ENCODE measurements around the gene AK4. TPM values are rescaled to one million over a fixed set of nuclear protein-coding genes. Genes with fewer than 3 reads are reported as not detected.

Gene AK4
- total and polyA plus RNA-seq, 4 experiments from 2014 or later, result 1.3 to 1.9 TPM; not detected in 2

GRCh38 chr1:65178235-65178634 is 30.2 kb downstream of the AK4 start:
- Mint-ChIP-seq H3K4me3 (no peak overlapping the region), H3K27me3 (peaks cover 5 to 10% of the 10 kb centered on the region in 2 donors), H3K36me3 (no peaks in the 10 kb centered on the region), H3K4me1 (peaks cover 0 to 1% (median 0%) of the 10 kb centered on the region in 4 donors), H3K9me3 (no peaks in the 10 kb centered on the region), H3K27ac (no peak overlapping the region)
- Histone ChIP-seq H3K4me1 (ENCODE audit: insufficient read depth, low read length) (no peaks in the 10 kb centered on the region), H3K27ac (ENCODE audit: low read depth, low read length) (no peak overlapping the region), H3K9me3 (ENCODE audit: control insufficient read depth in 1 of 2, low read length in 2 of 2) (no peaks in the 10 kb centered on the region), H3K4me3 (ENCODE audit: low read length in 2 of 2) (no peak overlapping the region), H3K36me3 (ENCODE audit: insufficient read depth, low read length) (no peaks in the 10 kb centered on the region), H3K27me3 (ENCODE audit: insufficient read depth, low read length) (no peaks in the 10 kb centered on the region)
- CTCF ChIA-PET (ENCODE audit: partially characterized antibody), result no interaction called here
- intact Hi-C loops (cut with micrococcal nuclease), result no loop called here
- no peak for DNase-seq
- POLR2A ChIA-PET (ENCODE audit: partially characterized antibody), result no interaction called here

- Mint-ChIP-seq H3K27me3 (peaks cover 5 to 7% of the 10 kb centered on the region in 2 donors), H3K4me3 (no peak overlapping the region), H3K9me3 (no peaks in the 10 kb centered on the region), H3K36me3 (no peaks in the 10 kb centered on the region), H3K27ac (no peak overlapping the region), H3K4me1 (peaks cover 0 to 1% (median 0%) of the 10 kb centered on the region in 4 donors)
- CTCF ChIA-PET (ENCODE audit: partially characterized antibody), result no interaction called here
- H3K9me3 ChIP-seq (ENCODE audit: control insufficient read depth in 1 of 2, low read length in 2 of 2), result no peaks in the 10 kb centered on the region
- no peaks in the 10 kb centered on the region for H3K4me1 ChIP-seq (ENCODE audit: insufficient read depth, low read length)
- no peak overlapping the region for H3K4me3 ChIP-seq (ENCODE audit: low read length in 2 of 2)
- DNase-seq, result no peak
- H3K36me3 ChIP-seq (ENCODE audit: insufficient read depth, low read length), result no peaks in the 10 kb centered on the region
- intact Hi-C loops (cut with micrococcal nuclease), result no loop called here
- no peak overlapping the region for H3K27ac ChIP-seq (ENCODE audit: low read depth, low read length)
- POLR2A ChIA-PET (ENCODE audit: partially characterized antibody), result no interaction called here
- no peaks in the 10 kb centered on the region for H3K27me3 ChIP-seq (ENCODE audit: insufficient read depth, low read length)
These were observed 31.1 kb downstream of the AK4 start for GRCh38 chr1:65179148-65179547.

GRCh38 chr1:65180977-65181376 is 33.0 kb downstream of the AK4 start:
- Histone ChIP-seq H3K36me3 (ENCODE audit: insufficient read depth, low read length) (no peaks in the 10 kb centered on the region), H3K9me3 (ENCODE audit: control insufficient read depth in 1 of 2, low read length in 2 of 2) (no peaks in the 10 kb centered on the region), H3K4me3 (ENCODE audit: low read length in 2 of 2) (no peak overlapping the region), H3K27ac (ENCODE audit: low read depth, low read length) (no peak overlapping the region), H3K27me3 (ENCODE audit: insufficient read depth, low read length) (no peaks in the 10 kb centered on the region), H3K4me1 (ENCODE audit: insufficient read depth, low read length) (no peaks in the 10 kb centered on the region)
- H3K4me3 Mint-ChIP-seq, result no peak overlapping the region
- intact Hi-C loops (cut with micrococcal nuclease), result no loop called here
- H3K9me3 Mint-ChIP-seq, result no peaks in the 10 kb centered on the region
- no peaks in the 10 kb centered on the region for H3K36me3 Mint-ChIP-seq
- peaks cover 4 to 6% of the 10 kb centered on the region in 2 donors for H3K27me3 Mint-ChIP-seq
- H3K4me1 Mint-ChIP-seq, result no peaks in the 10 kb centered on the region
- no peak overlapping the region for H3K27ac Mint-ChIP-seq
- ChIA-PET POLR2A (ENCODE audit: partially characterized antibody) (no interaction called here), CTCF (ENCODE audit: partially characterized antibody) (interaction anchor here (1.4 kb wide), 1 partner anchor 12 kb away, joined by 3 read pairs; no protein-coding TSS in a partner anchor)
- DNase-seq, result no peak

DNA sequence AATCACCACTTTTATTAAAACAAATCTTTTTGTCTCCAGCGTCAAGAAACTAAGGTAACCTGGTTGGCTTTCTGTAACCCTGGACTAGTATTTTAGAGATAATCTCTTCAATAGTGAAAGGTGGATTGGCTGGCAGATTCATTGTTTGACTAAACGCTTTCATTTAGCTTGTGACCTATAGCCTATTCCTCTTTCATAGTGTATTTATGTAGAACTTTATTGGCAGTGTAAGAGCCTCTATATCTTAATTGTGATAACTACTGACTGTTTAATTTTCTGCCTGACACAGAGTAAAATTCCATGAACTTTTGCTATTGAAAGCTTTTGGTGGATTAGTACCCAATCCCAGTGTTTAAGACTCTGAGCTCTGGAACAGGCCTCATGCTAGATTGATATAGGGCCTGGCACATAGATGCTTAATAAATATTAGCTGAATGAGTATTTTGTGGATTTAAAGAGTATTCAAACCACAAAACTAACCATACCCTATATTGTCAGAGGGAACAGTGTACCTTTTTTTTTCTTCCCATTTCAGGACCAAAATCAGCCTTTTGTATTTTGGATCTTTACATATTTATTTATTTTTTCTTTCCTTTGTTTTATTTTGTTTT is 34.8 kb downstream of the AK4 start:
- Mint-ChIP-seq H3K9me3 (peaks cover 0 to 2% (median 0%) of the 10 kb centered on the region in 8 donors), H3K4me1 (no peaks in the 10 kb centered on the region), H3K36me3 (no peaks in the 10 kb centered on the region), H3K27me3 (peaks cover 1 to 4% of the 10 kb centered on the region in 2 donors), H3K27ac (no peak overlapping the region), H3K4me3 (no peak overlapping the region)
- Histone ChIP-seq H3K9me3 (ENCODE audit: control insufficient read depth in 1 of 2, low read length in 2 of 2) (no peaks in the 10 kb centered on the region), H3K27ac (ENCODE audit: low read depth, low read length) (no peak overlapping the region), H3K36me3 (ENCODE audit: insufficient read depth, low read length) (no peaks in the 10 kb centered on the region), H3K4me3 (ENCODE audit: low read length in 2 of 2) (no peak overlapping the region), H3K27me3 (ENCODE audit: insufficient read depth, low read length) (no peaks in the 10 kb centered on the region), H3K4me1 (ENCODE audit: insufficient read depth, low read length) (no peaks in the 10 kb centered on the region)
- ChIA-PET POLR2A (ENCODE audit: partially characterized antibody) (no interaction called here), CTCF (ENCODE audit: partially characterized antibody) (no interaction called here)
- DNase-seq, result no peak
- intact Hi-C loops (cut with micrococcal nuclease), result no loop called here

DNA sequence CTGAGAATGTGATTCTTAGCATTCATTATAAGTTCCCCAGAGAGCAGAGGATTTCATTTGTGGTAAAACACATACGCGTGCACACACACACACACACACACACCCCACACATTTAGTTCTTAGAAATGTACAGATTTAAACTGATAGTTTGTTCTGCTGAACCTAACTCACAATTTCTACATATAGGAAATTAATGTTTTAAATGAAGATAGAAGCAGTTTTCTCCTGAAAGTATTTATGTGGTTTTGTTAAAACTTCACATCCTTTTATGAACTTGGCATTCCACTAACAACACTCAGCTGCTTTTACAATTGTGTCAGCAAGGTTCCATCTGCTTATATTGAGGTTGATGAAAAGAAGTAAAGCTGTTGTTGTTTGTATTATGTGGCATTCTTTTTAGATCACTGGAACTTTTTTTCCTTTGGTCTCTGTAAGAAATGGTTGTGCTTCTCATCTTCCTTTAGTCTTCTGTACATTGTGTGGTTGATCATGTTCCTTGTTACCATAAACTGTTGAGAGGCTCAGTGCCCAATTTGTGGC is 41.6 kb downstream of the AK4 start:
- intact Hi-C loops (cut with micrococcal nuclease), result no loop called here
- no peaks in the 10 kb centered on the region for H3K9me3 ChIP-seq (ENCODE audit: control insufficient read depth in 1 of 2, low read length in 2 of 2)
- no peak overlapping the region for H3K4me3 ChIP-seq (ENCODE audit: low read length in 2 of 2)
- ChIA-PET POLR2A (ENCODE audit: partially characterized antibody) (no interaction called here), CTCF (ENCODE audit: partially characterized antibody) (no interaction called here)
- H3K36me3 ChIP-seq (ENCODE audit: insufficient read depth, low read length), result no peaks in the 10 kb centered on the region
- H3K27me3 Mint-ChIP-seq, result peaks cover 1 to 4% of the 10 kb centered on the region in 2 donors
- H3K27me3 ChIP-seq (ENCODE audit: insufficient read depth, low read length), result no peaks in the 10 kb centered on the region
- DNase-seq, result no peak
- no peaks in the 10 kb centered on the region for H3K36me3 Mint-ChIP-seq
- H3K27ac Mint-ChIP-seq, result no peak overlapping the region
- peaks cover 0 to 6% (median 0%) of the 10 kb centered on the region in 8 donors for H3K9me3 Mint-ChIP-seq
- no peak overlapping the region for H3K4me3 Mint-ChIP-seq
- H3K27ac ChIP-seq (ENCODE audit: low read depth, low read length), result no peak overlapping the region
- H3K4me1 ChIP-seq (ENCODE audit: insufficient read depth, low read length), result no peaks in the 10 kb centered on the region
- no peaks in the 10 kb centered on the region for H3K4me1 Mint-ChIP-seq

- Mint-ChIP-seq H3K4me3 (no peak overlapping the region), H3K9me3 (peaks cover 0 to 6% (median 0%) of the 10 kb centered on the region in 8 donors), H3K27ac (no peak overlapping the region), H3K36me3 (no peaks in the 10 kb centered on the region), H3K4me1 (no peaks in the 10 kb centered on the region), H3K27me3 (peaks cover 1 to 4% of the 10 kb centered on the region in 2 donors)
- no peak overlapping the region for H3K4me3 ChIP-seq (ENCODE audit: low read length in 2 of 2)
- CTCF ChIA-PET (ENCODE audit: partially characterized antibody), result no interaction called here
- no peaks in the 10 kb centered on the region for H3K4me1 ChIP-seq (ENCODE audit: insufficient read depth, low read length)
- POLR2A ChIA-PET (ENCODE audit: partially characterized antibody), result no interaction called here
- intact Hi-C loops (cut with micrococcal nuclease), result no loop called here
- no peaks in the 10 kb centered on the region for H3K27me3 ChIP-seq (ENCODE audit: insufficient read depth, low read length)
- H3K36me3 ChIP-seq (ENCODE audit: insufficient read depth, low read length), result no peaks in the 10 kb centered on the region
- no peak for DNase-seq
- no peak overlapping the region for H3K27ac ChIP-seq (ENCODE audit: low read depth, low read length)
- H3K9me3 ChIP-seq (ENCODE audit: control insufficient read depth in 1 of 2, low read length in 2 of 2), result no peaks in the 10 kb centered on the region
These were observed 42.2 kb downstream of the AK4 start for GRCh38 chr1:65190229-65190628.

DNA sequence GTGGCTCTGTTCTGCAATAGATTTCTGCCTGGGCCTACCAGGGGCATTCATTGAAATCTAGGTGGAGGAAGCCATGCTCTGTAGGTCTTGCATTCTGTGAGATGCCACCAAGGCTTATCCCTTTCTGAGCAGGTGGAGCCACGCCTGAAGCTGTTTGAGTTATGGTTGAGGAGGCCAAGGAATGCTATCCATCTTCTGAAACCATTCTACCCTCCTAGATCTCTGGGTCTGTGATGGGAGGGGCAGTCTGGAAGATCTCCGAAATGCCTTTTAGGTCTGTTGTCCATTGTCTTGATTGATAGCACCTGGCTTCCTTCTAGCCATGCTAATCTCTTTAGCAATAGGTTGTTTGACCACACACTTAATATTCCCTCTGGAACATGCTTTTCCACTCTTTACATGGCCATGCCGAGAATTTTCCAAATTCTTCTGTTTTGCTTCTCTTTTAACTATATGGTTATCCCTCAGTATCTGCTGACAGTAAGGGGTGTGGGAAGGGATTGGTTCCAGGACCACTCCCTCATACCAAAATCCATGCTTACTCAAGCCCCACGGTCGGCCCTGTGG is 45.2 kb downstream of the AK4 start:
- H3K36me3 Mint-ChIP-seq, result no peaks in the 10 kb centered on the region
- no peaks in the 10 kb centered on the region for H3K4me1 ChIP-seq (ENCODE audit: insufficient read depth, low read length)
- H3K4me3 Mint-ChIP-seq, result no peak overlapping the region
- DNase-seq, result no peak
- H3K4me1 Mint-ChIP-seq, result no peaks in the 10 kb centered on the region
- CTCF ChIA-PET (ENCODE audit: partially characterized antibody), result no interaction called here
- no peak overlapping the region for H3K27ac ChIP-seq (ENCODE audit: low read depth, low read length)
- no peak overlapping the region for H3K4me3 ChIP-seq (ENCODE audit: low read length in 2 of 2)
- H3K9me3 ChIP-seq (ENCODE audit: control insufficient read depth in 1 of 2, low read length in 2 of 2), result no peaks in the 10 kb centered on the region
- peaks cover 0 to 6% (median 0%) of the 10 kb centered on the region in 8 donors for H3K9me3 Mint-ChIP-seq
- intact Hi-C loops (cut with micrococcal nuclease), result no loop called here
- POLR2A ChIA-PET (ENCODE audit: partially characterized antibody), result no interaction called here
- H3K27ac Mint-ChIP-seq, result no peak overlapping the region
- no peaks in the 10 kb centered on the region for H3K36me3 ChIP-seq (ENCODE audit: insufficient read depth, low read length)
- H3K27me3 Mint-ChIP-seq, result peaks cover 3% of the 10 kb centered on the region in 2 donors
- no peaks in the 10 kb centered on the region for H3K27me3 ChIP-seq (ENCODE audit: insufficient read depth, low read length)

All from CD4-positive, alpha-beta memory T cell (primary cell).